Stimulated activated naive B cell treated with anti-CD40 and anti-IgM and Interleukin-4, amounts not matched to agents 10 μg/mL and 1 μg/mL and 100 μg/mL, for 72 hours (primary cell): ENCODE data around the gene FGF6.
"Not testable (repeated sequence)": the region's sequence is repeated elsewhere in the genome, so short reads cannot be mapped to it uniquely, and the experiment has no call there.

Experiments used
- ATAC-seq, 2 donors: fragments of 150-1000 bp; cut with Tn5 transposase; replicated peaks; 2 replicates each; pipeline ENCODE4 v1.10.0; 2021; ENCODE audit warnings: moderate library complexity in 1 of 2
- DNase-seq: peaks from one replicate; pipeline ENCODE4 v3.0.0; 2021
- H3K27ac Mint-ChIP-seq: one replicate; pipeline ENCODE4 v1.8.0; 2022; ENCODE audit warnings: mild to moderate bottlenecking, mixed read lengths
- H3K27me3 Mint-ChIP-seq, 2 donors: one replicate each; pipeline ENCODE4 v1.8.0; 2022; ENCODE audit warnings: mixed read lengths in 2 of 2
- H3K36me3 Mint-ChIP-seq, 2 donors: one replicate each; pipeline ENCODE4 v1.8.0; 2022; ENCODE audit warnings: mixed read lengths in 2 of 2, mild to moderate bottlenecking in 1 of 2
- H3K4me1 Mint-ChIP-seq, 2 donors: one replicate each; pipeline ENCODE4 v1.8.0; 2022; ENCODE audit warnings: mixed read lengths in 2 of 2, mild to moderate bottlenecking in 1 of 2
- H3K4me3 Mint-ChIP-seq, 2 donors: one replicate each; pipeline ENCODE4 v1.8.0; 2022; ENCODE audit warnings: mild to moderate bottlenecking in 2 of 2, mixed read lengths in 2 of 2, moderate library complexity in 1 of 2
- H3K9me3 Mint-ChIP-seq, 2 donors: one replicate each; pipeline ENCODE4 v1.8.0; 2022; ENCODE audit warnings: mixed read lengths in 2 of 2, mild to moderate bottlenecking in 1 of 2

FGF6 gene

DNA sequence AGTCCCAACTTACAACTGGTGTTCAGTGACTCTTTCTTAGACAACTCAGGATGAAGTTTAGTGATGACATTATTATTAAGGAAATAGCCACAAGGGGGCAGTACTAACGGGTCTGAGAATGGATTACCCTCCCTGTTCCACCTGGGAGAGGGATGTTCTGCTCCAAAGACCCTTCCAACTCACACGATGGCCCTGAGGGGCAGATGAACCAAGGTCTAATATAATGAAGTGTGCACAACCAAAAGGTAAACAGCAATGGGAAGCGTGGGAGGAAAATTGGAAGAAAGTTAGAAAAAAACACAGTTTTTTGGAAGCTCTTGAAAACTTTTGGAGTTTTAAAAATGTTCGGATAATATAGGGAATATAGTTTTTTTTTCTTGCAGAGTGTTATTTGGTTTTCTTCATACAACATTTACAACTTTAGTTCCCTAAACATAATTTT lies 24.0 kb downstream of the FGF6 start:
- H3K4me3 Mint-ChIP-seq, result no peak overlapping the region
- peaks cover 10 to 44% of the 10 kb centered on the region in 2 donors for H3K4me1 Mint-ChIP-seq
- DNase-seq (no peak), ATAC-seq (peak; percentile 57 to 62)
- H3K36me3 Mint-ChIP-seq, result no peaks in the 10 kb centered on the region
- peak overlapping the region; percentile 44 for H3K27ac Mint-ChIP-seq
- peaks cover 8 to 13% of the 10 kb centered on the region in 2 donors for H3K27me3 Mint-ChIP-seq
- H3K9me3 Mint-ChIP-seq, result no peaks in the 10 kb centered on the region

DNA sequence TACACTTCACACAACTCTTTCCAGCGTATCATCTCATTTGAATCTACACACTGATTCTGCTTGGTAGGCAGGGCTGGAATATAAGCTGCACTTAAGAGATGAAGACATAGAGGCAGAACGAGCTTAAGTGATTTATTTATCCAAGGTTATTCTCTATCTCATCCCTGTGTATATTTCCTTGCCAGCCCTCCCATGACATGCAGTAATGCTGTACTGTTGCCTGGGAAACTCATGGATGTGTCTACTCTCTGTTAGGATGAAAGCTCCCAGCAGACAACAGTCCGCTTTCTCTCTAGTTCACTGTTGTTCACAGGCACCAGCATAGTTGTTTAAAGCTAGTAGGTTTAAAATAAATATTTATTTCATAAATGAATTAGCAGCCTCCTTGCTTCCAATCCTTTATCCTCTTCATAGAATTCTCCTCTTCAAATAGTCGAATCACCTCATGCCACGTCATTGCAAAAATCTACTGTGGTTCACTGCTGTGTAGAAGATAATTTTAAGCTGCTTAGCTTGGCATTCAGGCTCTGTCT lies 25.4 kb downstream of the FGF6 start:
- H3K36me3 Mint-ChIP-seq, result no peaks in the 10 kb centered on the region
- no peaks in the 10 kb centered on the region for H3K9me3 Mint-ChIP-seq
- peaks cover 12 to 35% of the 10 kb centered on the region in 2 donors for H3K4me1 Mint-ChIP-seq
- no peak overlapping the region for H3K27ac Mint-ChIP-seq
- no peak for DNase-seq
- no peak for ATAC-seq
- H3K4me3 Mint-ChIP-seq, result no peak overlapping the region
- peaks cover 21 to 27% of the 10 kb centered on the region in 2 donors for H3K27me3 Mint-ChIP-seq

DNA sequence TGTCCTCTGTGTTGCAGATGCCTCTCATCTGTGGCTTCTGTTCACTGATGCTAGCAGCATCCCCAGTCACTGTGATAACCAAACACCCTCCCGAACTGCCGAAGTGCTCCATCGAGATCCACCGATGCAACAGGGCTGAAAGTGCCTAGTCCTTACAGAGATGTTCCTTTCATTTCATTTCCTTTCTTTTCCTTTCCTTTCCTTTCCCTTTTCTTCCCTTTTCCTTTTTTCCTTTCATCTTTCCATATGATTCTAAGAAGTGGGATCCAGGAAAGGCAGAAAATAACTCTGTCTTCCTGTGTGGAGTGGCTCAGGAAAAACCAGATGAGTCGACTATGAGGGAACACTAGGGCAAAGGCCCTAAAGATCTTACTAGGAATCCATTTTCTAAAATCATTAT lies 26.7 kb downstream of the FGF6 start:
- H3K36me3 Mint-ChIP-seq, result no peaks in the 10 kb centered on the region
- no peak for ATAC-seq
- peaks cover 25 to 37% of the 10 kb centered on the region in 2 donors for H3K27me3 Mint-ChIP-seq

DNA sequence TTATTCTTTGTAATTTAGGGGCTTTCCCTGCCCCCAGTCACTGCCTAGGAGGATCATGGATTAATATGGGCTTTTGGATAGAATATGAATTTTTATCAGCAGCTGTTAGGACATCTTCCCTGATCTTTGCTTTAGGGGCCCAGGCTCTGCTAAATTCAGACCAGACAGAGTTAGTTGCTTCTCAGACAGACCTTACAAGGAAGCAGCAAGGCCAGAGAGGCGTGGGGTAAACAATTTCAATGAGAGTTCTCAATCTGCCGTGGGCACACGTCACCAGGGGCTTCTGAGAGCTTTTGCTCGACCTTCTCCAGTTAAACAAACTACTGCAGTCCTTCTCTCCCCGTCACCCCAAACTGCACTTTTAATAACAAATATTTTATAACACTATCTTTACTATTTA lies 27.7 kb downstream of the FGF6 start:
- no peak overlapping the region for H3K4me3 Mint-ChIP-seq
- DNase-seq, result no peak
- H3K9me3 Mint-ChIP-seq, result no peaks in the 10 kb centered on the region
- ATAC-seq, result no peak
- H3K36me3 Mint-ChIP-seq, result no peaks in the 10 kb centered on the region
- no peak overlapping the region for H3K27ac Mint-ChIP-seq
- peaks cover 10 to 25% of the 10 kb centered on the region in 2 donors for H3K4me1 Mint-ChIP-seq
- H3K27me3 Mint-ChIP-seq, result peaks cover 25 to 37% of the 10 kb centered on the region in 2 donors

More for the DNA sequence above, 26.7 kb downstream of the FGF6 start:
- peak overlapping the region; percentile 59 for H3K27ac Mint-ChIP-seq
- no peak for DNase-seq
- H3K9me3 Mint-ChIP-seq, result no peaks in the 10 kb centered on the region
- no peak overlapping the region for H3K4me3 Mint-ChIP-seq
- peaks cover 15 to 35% of the 10 kb centered on the region in 2 donors for H3K4me1 Mint-ChIP-seq

DNA sequence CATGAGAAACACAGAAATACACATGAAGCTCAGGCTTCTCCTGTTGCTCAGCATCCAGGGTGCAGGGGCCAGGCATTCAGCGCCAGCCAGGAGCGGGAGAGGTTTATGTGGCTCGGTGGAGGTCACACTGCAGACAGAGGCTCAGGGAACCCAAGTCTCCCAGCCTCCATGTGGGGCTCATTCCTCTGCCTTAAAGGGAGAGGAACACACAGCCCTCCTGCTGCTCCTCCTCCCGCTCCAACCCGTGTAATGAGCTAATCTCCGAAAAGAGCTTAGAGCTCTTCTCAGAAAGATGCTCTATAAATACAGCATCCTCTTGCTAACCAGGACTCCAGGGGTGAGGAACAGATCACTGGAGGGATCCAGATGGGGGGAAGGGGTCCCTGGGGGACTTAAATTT lies 28.2 kb downstream of the FGF6 start:
- no peak for DNase-seq
- no peak for ATAC-seq
- Mint-ChIP-seq H3K36me3 (no peaks in the 10 kb centered on the region), H3K27ac (no peak overlapping the region), H3K4me1 (peaks cover 10 to 22% of the 10 kb centered on the region in 2 donors), H3K9me3 (no peaks in the 10 kb centered on the region), H3K4me3 (no peak overlapping the region), H3K27me3 (peaks cover 25 to 37% of the 10 kb centered on the region in 2 donors)

DNA sequence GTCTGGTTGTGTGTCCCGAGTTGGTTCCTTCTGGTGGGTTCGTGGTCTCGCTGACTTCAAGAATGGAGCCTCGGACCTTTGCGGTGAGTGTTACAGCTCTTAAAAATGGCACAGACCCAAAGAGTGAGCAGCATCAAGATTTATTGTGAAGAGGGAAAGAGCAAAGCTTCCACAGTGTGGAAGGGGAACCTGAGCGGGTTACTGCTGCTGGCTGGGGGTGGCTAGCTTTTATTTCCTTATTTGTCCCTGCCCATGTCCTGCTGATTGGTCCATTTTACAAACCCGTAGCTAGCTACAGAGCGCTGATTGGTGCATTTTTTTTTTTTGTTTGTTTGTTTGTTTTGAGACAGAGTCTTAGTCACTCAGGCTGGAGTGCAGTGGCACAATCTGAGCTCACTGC lies 29.3 kb downstream of the FGF6 start:
- Mint-ChIP-seq H3K4me3 (no peak overlapping the region), H3K27me3 (peaks cover 30 to 42% of the 10 kb centered on the region in 2 donors), H3K4me1 (peaks cover 6 to 13% of the 10 kb centered on the region in 2 donors), H3K36me3 (no peaks in the 10 kb centered on the region), H3K27ac (no peak overlapping the region), H3K9me3 (no peaks in the 10 kb centered on the region)
- no peak for ATAC-seq
- no peak for DNase-seq

DNA sequence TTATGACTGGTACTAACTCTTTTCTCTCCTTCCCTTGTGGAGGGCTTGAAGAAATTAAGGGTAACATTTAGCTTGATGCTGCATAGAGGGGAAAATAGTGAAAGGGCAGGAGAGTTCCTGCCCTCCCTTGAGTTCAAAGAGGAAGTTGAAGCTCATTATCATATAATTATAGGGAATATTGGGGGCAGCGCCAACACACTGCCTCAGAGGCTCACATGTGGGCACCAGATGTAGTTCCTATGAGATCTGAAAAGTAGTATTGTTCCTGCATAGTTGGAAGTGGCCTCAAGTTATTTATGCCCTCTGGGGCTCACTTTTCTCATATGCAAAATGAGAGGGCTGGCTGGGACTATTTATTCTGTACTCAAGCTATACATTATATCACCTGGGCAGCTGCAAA lies 33.1 kb downstream of the FGF6 start:
- no peaks in the 10 kb centered on the region for H3K36me3 Mint-ChIP-seq
- no peak overlapping the region for H3K27ac Mint-ChIP-seq
- H3K9me3 Mint-ChIP-seq, result no peaks in the 10 kb centered on the region
- no peak overlapping the region for H3K4me3 Mint-ChIP-seq
- ATAC-seq, result no peak
- no peak for DNase-seq
- H3K27me3 Mint-ChIP-seq, result peaks cover 26 to 39% of the 10 kb centered on the region in 2 donors
- H3K4me1 Mint-ChIP-seq, result peaks cover 5 to 11% of the 10 kb centered on the region in 2 donors

DNA sequence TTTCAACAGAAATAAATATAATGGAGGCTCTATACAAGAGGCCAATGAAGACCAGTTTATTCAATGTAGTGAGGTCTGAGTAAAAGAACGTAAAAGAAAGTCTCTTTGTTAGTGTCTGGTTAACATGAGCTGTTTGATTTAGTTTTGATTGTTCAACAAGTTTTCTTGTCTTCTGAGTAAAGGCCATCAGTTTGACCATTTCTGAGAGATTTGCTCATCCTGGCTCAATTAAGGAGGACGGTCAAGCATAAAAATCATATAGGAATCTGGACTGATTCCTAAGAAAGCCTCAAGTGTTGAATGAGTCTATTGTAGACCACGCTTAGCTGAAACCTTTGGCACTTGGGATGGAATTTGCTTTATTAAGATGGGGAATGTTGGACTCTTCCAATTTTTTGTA lies 33.6 kb downstream of the FGF6 start:
- H3K9me3 Mint-ChIP-seq, result no peaks in the 10 kb centered on the region
- H3K27me3 Mint-ChIP-seq, result peaks cover 25 to 36% of the 10 kb centered on the region in 2 donors
- H3K27ac Mint-ChIP-seq, result no peak overlapping the region
- H3K36me3 Mint-ChIP-seq, result no peaks in the 10 kb centered on the region
- no peak overlapping the region for H3K4me3 Mint-ChIP-seq
- peaks cover 5 to 11% of the 10 kb centered on the region in 2 donors for H3K4me1 Mint-ChIP-seq
- ATAC-seq (no peak), DNase-seq (no peak)

DNA sequence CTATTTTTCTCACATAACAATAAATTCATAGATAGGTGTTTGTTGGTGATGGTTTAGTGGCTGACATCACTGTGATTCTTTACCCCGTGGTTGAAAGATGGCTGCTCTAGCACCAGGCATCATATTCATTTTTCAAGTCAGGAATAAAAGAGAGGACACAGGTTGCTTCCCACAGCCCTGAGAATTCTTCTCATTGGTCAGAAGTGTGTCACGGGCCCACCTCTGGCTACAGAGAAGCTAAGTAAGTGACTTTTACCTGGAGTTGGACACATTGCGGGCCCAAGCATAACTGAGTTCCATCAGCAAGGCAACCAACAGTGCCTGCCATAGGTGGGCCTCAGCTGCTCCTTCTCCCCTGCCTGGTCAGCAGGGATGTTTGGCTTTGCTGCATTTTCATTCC lies 38.5 kb downstream of the FGF6 start:
- no peak overlapping the region for H3K4me3 Mint-ChIP-seq
- no peaks in the 10 kb centered on the region for H3K36me3 Mint-ChIP-seq
- H3K27ac Mint-ChIP-seq, result no peak overlapping the region

DNA sequence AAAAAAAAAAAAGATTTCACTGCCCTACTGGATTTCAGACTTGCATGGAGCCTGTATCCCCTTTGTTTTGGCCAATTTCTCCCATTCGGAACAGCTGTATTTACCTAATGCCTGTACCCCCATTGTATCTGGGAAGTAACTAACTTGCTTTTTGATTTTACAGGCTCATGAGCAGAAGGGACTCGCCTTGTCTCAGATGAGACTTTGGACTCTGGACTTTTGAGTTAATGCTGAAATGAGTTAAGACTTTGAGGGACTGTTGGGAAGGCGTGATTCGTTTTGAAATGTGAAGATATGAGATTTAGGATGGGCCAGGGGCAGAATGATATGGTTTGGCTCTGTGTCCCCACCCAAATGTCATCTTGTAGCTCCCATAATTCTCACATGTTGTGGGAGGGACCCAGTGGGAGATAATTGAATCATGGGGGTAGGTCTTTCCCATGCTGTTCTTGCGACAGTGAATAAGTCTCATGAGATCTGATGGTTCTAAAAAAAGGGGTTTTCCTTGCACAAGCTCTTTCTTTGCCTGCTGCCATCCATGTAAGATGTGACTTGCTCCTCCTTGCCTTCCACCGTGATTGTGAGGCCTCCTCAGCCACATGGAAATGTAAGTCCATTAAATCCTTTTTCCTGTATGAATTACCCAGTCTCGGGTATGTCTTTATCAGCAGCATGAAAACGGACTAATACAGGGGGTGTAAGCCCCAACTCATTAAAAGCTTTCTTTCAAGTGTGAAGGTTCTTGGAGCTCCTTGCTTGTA lies 40.6 kb downstream of the FGF6 start:
- H3K4me1 Mint-ChIP-seq, H3K4me3 Mint-ChIP-seq, DNase-seq, H3K36me3 Mint-ChIP-seq, ATAC-seq, H3K9me3 Mint-ChIP-seq, H3K27ac Mint-ChIP-seq: not testable (repeated sequence)
- H3K27me3 Mint-ChIP-seq, result peaks cover 8 to 16% of the 10 kb centered on the region in 2 donors

More for the DNA sequence above, 38.5 kb downstream of the FGF6 start:
- no peak for DNase-seq
- H3K4me1 Mint-ChIP-seq, result peaks cover 0 to 4% of the 10 kb centered on the region in 2 donors
- ATAC-seq, result no peak
- H3K27me3 Mint-ChIP-seq, result peaks cover 5 to 14% of the 10 kb centered on the region in 2 donors
- peaks cover 0 to 2% of the 10 kb centered on the region in 2 donors for H3K9me3 Mint-ChIP-seq

DNA sequence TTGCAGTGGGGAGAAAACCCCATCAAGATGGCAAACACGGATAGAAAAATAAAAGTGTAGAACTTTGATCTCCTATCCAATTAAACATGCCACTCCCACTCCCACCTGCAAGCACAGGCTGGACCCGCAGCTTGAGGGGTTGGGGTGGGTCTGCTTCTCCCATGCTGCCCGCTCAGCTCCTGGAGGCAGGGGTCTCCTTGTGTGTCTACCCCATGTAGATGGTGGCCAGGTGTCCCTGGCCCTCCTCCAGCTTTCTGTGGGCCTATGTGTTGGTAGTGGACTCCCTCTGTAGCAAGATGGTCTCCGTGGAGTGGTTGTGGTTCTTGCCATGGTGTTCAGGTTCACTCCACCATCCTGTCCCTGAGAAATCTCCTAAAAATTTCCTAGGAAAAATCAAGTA lies 42.6 kb downstream of the FGF6 start:
- DNase-seq, result no peak
- H3K4me1 Mint-ChIP-seq, result peaks cover 4% of the 10 kb centered on the region in 2 donors

DNA sequence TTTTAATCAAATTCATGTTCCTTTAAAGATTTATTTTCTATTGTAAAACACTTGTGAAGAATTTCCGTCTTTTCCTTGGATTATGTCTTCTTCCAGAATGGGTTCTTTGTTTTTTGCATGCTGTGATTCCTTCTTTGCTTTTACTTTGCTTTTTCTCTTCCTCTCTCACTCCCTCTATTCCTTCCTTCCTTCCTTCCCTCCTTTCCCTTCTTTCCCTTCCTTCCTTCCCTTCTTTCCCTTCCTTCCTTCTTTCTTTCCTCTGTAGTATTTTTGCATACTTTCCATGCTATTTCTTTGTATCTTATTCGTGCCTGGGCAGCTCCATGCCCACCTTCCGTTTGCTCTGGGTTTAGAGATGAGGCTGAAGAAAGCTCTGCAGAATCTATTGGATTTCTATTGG lies 44.5 kb downstream of the FGF6 start:
- Mint-ChIP-seq H3K27ac (no peak overlapping the region), H3K36me3 (no peaks in the 10 kb centered on the region), H3K9me3 (peaks cover 0 to 2% of the 10 kb centered on the region in 2 donors), H3K4me1 (peaks cover 4% of the 10 kb centered on the region in 2 donors), H3K4me3 (no peak overlapping the region), H3K27me3 (peaks cover 8 to 18% of the 10 kb centered on the region in 2 donors)
- no peak for ATAC-seq
- DNase-seq, result no peak

More for the DNA sequence above, 42.6 kb downstream of the FGF6 start:
- Mint-ChIP-seq H3K4me3 (no peak overlapping the region), H3K36me3 (no peaks in the 10 kb centered on the region), H3K9me3 (peaks cover 0 to 2% of the 10 kb centered on the region in 2 donors), H3K27me3 (peaks cover 8 to 16% of the 10 kb centered on the region in 2 donors), H3K27ac (no peak overlapping the region)
- ATAC-seq, result no peak

DNA sequence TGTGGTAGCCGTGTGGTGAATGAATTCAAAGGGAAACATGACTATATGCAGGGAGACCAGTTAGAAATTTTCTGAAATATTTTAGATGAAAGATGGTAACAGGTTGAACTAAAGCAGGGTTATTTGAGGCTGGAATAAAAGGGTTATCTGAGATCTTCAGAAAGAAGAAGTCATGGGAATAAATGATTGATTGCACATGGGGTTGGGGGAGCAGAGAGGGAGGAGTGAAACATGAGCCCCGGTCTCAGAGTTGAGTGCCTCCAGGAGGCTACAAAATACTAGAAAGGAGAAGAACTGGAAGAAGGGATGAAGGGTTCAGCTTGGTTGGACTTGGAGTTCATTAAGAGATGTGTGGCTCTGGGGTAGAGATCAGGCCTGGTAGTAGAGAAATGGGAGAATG lies 49.8 kb downstream of the FGF6 start:
- no peak overlapping the region for H3K27ac Mint-ChIP-seq
- peaks cover 20 to 39% of the 10 kb centered on the region in 2 donors for H3K27me3 Mint-ChIP-seq
- ATAC-seq (no peak), DNase-seq (no peak)
- H3K4me1 Mint-ChIP-seq, result peaks cover 0 to 4% of the 10 kb centered on the region in 2 donors
- no peaks in the 10 kb centered on the region for H3K9me3 Mint-ChIP-seq
- H3K4me3 Mint-ChIP-seq, result no peak overlapping the region
- no peaks in the 10 kb centered on the region for H3K36me3 Mint-ChIP-seq

DNA sequence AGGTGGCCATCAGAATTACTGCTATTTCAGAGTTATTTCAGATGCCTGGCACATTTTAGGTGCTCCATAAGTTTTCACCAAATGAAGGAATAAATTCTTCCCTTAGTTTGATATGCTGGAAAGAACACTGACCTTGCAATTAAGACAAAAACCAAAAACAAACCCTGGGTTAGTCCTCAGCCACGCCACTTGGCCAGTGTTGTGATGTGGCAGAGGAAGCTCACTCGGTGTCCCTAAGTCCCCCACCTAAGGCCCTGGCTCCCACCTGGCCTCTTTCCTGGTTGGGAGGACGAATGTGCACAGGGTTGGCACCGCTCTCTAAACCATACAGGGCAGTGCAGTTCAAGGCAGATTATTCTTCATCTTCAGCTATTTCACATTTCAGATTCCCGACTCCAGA lies 52.4 kb downstream of the FGF6 start:
- H3K36me3 Mint-ChIP-seq, result no peaks in the 10 kb centered on the region
- H3K27me3 Mint-ChIP-seq, result peaks cover 21 to 36% of the 10 kb centered on the region in 2 donors
- peaks cover 0 to under 1% of the 10 kb centered on the region in 2 donors for H3K4me1 Mint-ChIP-seq
- no peak for ATAC-seq
- no peak overlapping the region for H3K27ac Mint-ChIP-seq
- no peak overlapping the region for H3K4me3 Mint-ChIP-seq
- no peak for DNase-seq
- no peaks in the 10 kb centered on the region for H3K9me3 Mint-ChIP-seq

DNA sequence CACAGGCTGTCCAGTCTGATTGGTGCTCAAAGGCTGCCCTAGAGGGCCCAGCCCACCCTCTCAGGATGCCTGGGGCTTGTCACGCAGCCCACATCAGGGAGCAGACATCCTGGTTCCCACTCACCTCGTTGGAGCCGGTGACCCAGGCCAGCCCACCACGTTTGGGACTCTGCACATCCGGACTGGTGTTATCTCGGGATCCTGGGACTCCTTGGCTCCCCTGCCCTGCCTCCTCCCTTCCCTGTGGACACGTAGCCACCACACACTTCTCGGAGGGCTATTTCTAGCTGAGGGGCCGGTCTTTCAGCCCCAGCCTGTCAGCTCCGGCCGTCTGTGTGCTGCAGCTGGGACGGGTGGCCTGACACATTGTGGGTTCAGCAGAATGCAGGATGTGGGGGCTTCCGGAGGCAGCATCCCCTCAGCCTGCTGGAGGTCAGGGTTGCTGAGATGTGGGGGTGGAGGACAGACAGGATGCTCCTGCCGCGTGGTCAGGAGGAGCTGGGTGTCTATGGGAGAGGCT lies 53.3 kb downstream of the FGF6 start:
- H3K4me1 Mint-ChIP-seq, result no peaks in the 10 kb centered on the region
- no peaks in the 10 kb centered on the region for H3K36me3 Mint-ChIP-seq
- no peaks in the 10 kb centered on the region for H3K9me3 Mint-ChIP-seq
- no peak overlapping the region for H3K4me3 Mint-ChIP-seq
- H3K27ac Mint-ChIP-seq, result peak overlapping the region; percentile 14
- DNase-seq (no peak), ATAC-seq (peak; percentile 16 to 21)
- peaks cover 21 to 36% of the 10 kb centered on the region in 2 donors for H3K27me3 Mint-ChIP-seq
